ENCODE measurements around the gene CEACAM19. TPM values are rescaled to one million over a fixed set of nuclear protein-coding genes. Genes with fewer than 3 reads are reported as not detected.
"Not testable (repeated sequence)": the region's sequence is repeated elsewhere in the genome, so short reads cannot be mapped to it uniquely, and the experiment has no call there.

The CEACAM19 gene, protein sequence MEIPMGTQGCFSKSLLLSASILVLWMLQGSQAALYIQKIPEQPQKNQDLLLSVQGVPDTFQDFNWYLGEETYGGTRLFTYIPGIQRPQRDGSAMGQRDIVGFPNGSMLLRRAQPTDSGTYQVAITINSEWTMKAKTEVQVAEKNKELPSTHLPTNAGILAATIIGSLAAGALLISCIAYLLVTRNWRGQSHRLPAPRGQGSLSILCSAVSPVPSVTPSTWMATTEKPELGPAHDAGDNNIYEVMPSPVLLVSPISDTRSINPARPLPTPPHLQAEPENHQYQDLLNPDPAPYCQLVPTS
- total RNA-seq (2014; rRNA removed; shearing (Covaris generic)) = 0.17 and 1.1 TPM in 2 replicates

DNA sequence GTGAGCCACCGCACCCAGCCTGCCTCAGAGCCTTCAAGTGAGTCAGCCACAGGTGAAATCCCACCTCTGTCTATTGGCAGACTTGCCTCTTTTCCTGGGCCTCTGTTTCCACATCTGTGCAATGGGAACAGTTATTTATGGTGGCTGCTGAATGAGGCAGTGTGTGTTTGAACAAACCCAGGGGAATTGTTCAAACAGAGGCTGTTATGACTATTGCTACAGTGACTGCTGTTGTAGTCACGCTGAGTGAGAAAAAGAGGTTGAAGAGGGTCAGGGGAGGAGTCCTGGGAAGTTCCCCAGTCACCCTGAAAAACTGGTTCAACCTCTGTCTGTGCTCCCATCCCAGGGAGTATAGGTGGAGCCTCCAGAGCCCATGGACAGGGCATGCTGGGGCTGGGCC, at the start of gene CEACAM19:
Gene CEACAM19 (plus strand): TSS at position 83 of the 400 bp plus-strand sequence. CDS start 450 bp downstream, outside the sequence.
- DNase-seq = no peak
- Histone ChIP-seq H3K4me3 (ENCODE audit: insufficient read depth, low read depth, low read length) (no peak within 1 kb of the TSS), H3K36me3 (replicated peaks; ENCODE audit: control insufficient read depth, insufficient read depth, low read length) (no peaks in the 10 kb centered on the region), H3K27me3 (ENCODE audit: control insufficient read depth, insufficient read depth, low read length) (no peaks in the 10 kb centered on the region)

DNA sequence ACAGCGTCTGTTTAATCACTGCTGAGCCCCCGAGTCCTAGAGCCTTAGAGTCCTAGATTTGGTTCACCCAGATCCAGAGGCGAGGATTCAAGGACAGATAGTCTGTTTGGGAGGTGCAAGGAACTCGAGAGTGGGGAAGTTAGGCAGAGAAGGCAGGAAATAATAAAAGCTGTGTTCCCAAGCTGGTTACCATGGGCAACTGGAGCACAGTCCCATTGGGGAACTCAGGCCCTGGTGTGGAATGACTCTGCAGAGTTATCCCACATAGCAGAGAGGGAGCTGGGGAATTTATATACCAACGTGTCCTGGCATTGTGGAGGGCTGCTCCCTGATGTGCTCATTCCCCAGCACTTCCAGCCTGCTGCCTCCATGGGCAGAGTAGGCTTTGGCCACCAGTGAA, 48.2 kb upstream of the CEACAM19 start:
- no peak for DNase-seq
- H3K36me3 ChIP-seq (replicated peaks; ENCODE audit: control insufficient read depth, insufficient read depth, low read length) = no peaks in the 10 kb centered on the region
- no peak overlapping the region for H3K4me3 ChIP-seq (ENCODE audit: insufficient read depth, low read depth, low read length)
- no peaks in the 10 kb centered on the region for H3K27me3 ChIP-seq (ENCODE audit: control insufficient read depth, insufficient read depth, low read length)

DNA sequence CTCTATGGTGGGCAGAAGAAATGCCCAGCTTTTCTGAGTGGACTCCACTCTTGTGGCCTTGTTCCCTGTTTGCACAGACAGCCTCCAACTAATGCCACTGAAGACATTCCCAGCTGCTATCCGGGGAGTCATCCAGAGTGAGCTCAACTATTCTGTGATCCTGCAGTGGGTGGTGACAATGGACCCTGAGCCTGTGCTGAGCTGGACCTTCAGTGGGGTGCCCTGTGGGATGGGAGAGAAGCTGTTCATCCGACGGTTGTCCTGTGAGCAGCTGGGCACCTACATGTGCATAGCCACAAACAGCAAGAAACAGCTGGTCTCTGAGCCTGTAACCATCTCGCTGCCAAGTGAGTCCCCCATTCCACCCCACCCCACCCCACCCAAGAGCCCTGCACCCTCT, 47.7 kb upstream of the CEACAM19 start:
- Histone ChIP-seq H3K27me3 (ENCODE audit: control insufficient read depth, insufficient read depth, low read length) (no peaks in the 10 kb centered on the region), H3K4me3 (ENCODE audit: insufficient read depth, low read depth, low read length) (no peak overlapping the region), H3K36me3 (replicated peaks; ENCODE audit: control insufficient read depth, insufficient read depth, low read length) (no peaks in the 10 kb centered on the region)
- DNase-seq = no peak

DNA sequence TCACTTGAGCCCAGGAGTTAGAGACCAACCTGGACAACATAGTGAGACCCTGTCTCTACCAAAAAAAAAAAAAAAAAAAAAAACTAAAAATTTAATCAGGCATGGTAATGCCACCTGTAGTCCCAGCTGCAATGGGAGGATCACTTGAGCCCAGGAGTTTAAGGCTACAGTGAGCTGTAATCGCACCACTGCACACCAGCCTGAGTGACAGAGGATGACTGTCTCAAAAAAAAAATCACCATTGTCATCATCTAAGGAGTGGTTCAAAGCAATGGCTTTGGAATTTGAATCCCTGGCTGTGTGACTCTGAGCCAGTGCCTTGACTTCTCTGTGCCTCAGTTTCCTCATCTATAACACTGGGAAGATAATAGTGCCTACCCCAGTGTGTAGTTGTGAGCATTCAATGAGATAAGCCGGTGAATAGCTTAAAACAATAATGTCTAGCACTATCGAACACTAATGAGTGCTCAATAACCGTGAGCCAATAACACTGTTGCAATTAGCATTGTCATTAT, 46.4 kb upstream of the CEACAM19 start:
- H3K36me3 ChIP-seq (replicated peaks; ENCODE audit: control insufficient read depth, insufficient read depth, low read length) = no peaks in the 10 kb centered on the region; the same call in 1 of the 2 replicates
- H3K27me3 ChIP-seq (ENCODE audit: control insufficient read depth, insufficient read depth, low read length) = no peaks in the 10 kb centered on the region
- H3K4me3 ChIP-seq (ENCODE audit: insufficient read depth, low read depth, low read length) = no peak overlapping the region
- DNase-seq = no peak

DNA sequence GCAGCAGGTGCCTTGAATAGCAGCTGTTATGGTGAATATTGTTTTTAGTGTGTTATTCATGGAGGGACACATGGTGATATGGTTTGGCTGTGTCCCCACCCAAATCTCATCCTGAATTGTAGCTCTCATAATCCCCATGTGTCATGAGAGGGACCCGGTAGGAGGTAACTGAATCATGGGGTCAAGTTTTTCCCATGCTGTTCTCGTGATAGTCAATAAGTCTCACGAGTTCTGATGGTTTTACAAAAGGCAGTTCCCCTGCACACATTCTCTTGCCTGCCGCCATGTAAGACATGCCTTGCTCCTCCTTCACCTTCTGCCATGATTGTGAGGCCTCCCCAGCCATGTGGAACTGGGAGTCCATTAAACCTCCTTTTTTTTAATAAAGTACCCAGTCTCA, 45.6 kb upstream of the CEACAM19 start:
- not testable (repeated sequence) for H3K27me3 ChIP-seq (ENCODE audit: control insufficient read depth, insufficient read depth, low read length); H3K36me3 ChIP-seq (replicated peaks; ENCODE audit: control insufficient read depth, insufficient read depth, low read length); H3K4me3 ChIP-seq (ENCODE audit: insufficient read depth, low read depth, low read length); DNase-seq

DNA sequence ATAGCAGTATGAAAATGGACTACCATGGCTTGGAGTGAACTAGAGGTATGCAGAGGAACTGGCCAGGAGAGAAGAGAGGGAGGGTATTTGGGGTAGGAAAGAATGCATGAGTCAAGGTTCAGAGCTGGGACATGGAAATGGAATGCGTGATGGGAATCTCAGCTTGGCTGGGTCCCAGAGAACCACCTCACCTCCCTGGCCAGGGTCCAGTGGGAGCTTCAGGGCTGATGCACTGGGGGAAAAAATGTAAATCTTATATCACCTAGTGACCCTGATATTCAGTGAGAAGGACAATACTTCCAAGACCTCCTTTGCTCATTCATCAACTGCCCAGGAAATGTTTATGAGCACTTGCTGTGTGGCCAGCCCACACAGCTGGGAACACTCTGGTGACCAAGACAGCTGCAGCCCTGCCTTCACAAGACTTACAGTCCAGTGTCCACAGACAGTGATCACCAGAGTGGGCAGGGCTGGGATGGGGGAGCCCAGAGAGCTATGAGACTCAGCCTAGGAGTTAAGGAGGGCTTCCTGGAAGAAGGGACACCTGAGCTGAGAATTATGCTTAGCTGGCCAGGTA, 45.1 kb upstream of the CEACAM19 start:
- no peak for DNase-seq
- Histone ChIP-seq H3K27me3 (ENCODE audit: control insufficient read depth, insufficient read depth, low read length) (no peaks in the 10 kb centered on the region), H3K36me3 (replicated peaks; ENCODE audit: control insufficient read depth, insufficient read depth, low read length) (no peaks in the 10 kb centered on the region; the same call in 1 of the 2 replicates), H3K4me3 (ENCODE audit: insufficient read depth, low read depth, low read length) (no peak overlapping the region)

DNA sequence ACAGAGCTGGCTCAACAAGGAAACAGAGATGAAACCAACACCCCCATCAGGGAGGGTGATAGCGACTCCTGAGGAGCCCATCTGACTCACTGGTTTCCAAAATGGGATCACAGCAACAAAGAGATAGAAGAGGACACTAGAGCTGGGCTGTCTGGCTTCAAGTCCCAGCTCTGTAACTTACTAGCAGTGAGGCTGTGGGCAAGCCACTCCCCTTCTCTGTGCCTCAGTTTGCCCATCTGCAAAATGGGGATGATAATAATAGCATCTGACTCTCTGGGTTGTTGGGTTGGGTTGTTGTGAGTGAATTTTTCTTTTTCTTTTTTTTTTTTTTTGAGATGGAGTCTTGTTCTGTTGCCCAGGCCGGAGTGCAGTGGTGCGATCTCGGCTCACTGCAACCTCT, 43.7 kb upstream of the CEACAM19 start:
- no peak for DNase-seq
- H3K27me3 ChIP-seq (ENCODE audit: control insufficient read depth, insufficient read depth, low read length) = no peaks in the 10 kb centered on the region

DNA sequence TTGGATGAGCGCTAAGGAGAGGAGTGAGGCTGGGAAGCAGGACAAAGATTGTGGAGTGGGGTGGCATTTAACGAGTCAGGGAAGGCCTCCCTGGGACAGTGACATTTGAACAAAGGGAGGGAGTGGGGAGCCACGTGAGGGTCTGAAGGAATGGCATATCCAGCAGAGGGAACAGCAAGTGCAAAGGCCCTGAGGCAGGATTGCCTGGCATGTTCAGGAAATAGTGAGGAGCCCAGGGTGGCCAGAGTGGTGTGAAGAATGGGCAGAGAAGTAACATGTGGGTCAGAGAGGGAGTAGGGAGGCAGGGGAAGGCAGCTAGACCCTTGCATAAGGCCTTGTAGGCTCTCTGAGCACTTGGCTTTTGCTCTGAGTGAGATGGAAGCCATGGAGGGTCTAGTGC, 42.5 kb upstream of the CEACAM19 start:
- DNase-seq = no peak
- Histone ChIP-seq H3K36me3 (replicated peaks; ENCODE audit: control insufficient read depth, insufficient read depth, low read length) (no peaks in the 10 kb centered on the region; the same call in 1 of the 2 replicates), H3K27me3 (ENCODE audit: control insufficient read depth, insufficient read depth, low read length) (no peaks in the 10 kb centered on the region), H3K4me3 (ENCODE audit: insufficient read depth, low read depth, low read length) (no peak overlapping the region)

More for the DNA sequence above, 43.7 kb upstream of the CEACAM19 start:
- no peaks in the 10 kb centered on the region; the same call in 1 of the 2 replicates for H3K36me3 ChIP-seq (replicated peaks; ENCODE audit: control insufficient read depth, insufficient read depth, low read length)
- H3K4me3 ChIP-seq (ENCODE audit: insufficient read depth, low read depth, low read length) = no peak overlapping the region

DNA sequence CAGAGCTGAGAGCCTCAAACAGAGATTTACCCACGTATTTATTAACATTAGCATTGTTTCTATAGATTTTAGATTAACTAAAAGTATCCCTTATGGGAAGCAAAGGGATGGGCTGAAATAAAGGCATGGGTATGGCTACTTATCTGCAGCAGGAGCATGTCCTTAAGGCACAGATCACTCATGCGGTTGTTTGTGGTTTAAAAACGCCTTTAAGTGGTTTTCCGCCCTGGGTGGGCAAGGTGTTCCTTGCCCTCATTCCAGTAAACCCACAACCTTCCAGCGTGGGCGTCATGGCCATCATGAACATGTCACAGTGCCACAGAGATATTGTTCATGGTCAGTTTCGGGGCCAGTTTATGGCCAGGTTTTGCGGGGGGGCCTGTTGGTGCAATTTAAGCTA, 39.7 kb upstream of the CEACAM19 start:
- H3K4me3 ChIP-seq (ENCODE audit: insufficient read depth, low read depth, low read length); H3K36me3 ChIP-seq (replicated peaks; ENCODE audit: control insufficient read depth, insufficient read depth, low read length); H3K27me3 ChIP-seq (ENCODE audit: control insufficient read depth, insufficient read depth, low read length); DNase-seq: not testable (repeated sequence)

DNA sequence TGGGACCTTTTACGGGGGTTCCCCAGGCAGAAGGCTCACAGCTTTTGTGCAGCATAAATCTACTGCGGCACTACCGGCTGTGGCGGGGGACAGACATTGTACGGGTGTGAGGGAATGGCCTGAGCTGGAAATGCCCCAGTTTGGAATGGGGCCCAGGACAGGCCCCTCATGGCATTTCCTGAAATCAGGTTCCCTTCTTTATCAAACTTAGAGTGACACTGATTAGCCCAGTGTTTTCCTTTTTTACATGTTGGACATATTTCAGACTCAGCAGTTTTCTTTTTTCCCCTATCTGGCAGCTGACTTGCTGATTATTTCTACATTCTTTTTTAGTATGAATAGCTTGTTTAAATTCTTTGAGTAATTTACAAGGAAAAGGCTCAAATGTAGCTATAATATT, 37.2 kb upstream of the CEACAM19 start:
- not testable (repeated sequence) for DNase-seq; H3K36me3 ChIP-seq (replicated peaks; ENCODE audit: control insufficient read depth, insufficient read depth, low read length); H3K27me3 ChIP-seq (ENCODE audit: control insufficient read depth, insufficient read depth, low read length); H3K4me3 ChIP-seq (ENCODE audit: insufficient read depth, low read depth, low read length)

DNA sequence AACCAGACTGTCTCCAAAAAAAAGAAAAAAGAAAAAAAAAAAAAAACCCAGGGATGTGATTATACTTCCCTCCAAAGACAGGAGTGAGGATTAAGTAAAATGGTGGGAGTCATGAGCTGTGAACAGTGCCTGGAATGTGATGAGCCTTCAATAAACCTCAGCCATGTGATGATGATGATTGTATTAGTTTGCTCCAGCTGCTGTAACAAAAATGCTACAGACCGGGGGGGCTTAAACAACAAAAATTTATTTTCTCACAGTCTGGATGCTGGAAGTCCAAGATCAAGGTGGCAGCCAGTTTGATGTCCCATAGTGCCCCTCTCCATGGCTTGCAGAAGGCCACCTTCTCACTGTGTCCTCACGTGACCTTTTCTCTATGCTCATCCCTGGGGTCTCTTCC, 36.5 kb upstream of the CEACAM19 start:
- H3K27me3 ChIP-seq (ENCODE audit: control insufficient read depth, insufficient read depth, low read length) = no peaks in the 10 kb centered on the region
- no peak overlapping the region for H3K4me3 ChIP-seq (ENCODE audit: insufficient read depth, low read depth, low read length)
- no peak for DNase-seq
- H3K36me3 ChIP-seq (replicated peaks; ENCODE audit: control insufficient read depth, insufficient read depth, low read length) = no peaks in the 10 kb centered on the region

DNA sequence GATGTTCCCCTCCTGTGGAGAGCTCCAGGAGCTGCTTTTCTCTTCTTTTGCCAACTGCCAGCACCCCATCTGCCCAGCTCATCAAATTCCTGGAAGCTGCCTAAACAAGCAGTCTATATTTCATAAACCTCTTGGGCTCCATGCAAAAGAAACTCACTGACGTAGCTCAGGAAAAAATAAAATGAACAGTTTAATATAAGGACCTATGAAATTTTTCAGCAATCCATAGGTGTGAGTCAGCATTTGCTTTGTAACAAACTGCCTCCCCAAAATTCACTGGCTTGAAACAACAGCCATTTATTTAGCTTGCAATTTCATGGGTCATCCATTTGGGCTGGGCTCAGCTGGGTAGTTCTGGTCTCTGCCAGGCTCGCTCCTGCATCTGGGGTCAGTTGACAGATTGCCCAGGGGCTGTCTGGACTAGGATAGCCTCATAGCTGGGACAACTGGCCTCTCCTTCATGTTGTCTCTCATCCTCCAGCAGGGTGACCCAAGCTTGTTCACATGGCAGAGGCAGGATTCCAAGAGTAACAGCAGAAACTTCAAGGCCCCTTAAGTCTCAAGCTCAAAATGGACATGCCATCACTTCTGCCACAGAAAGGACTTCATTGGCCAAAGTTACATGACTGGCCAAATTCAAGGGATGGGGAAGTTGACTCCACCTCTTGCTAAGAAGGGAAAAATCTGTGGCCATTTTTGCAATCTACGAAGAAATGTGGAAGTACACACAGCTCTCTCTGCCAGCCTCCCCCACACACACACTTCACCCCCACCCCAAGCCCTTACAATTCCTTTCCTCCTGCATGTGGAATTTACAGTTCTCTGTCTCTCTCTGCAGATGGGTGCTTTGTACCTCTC, 35.5 kb upstream of the CEACAM19 start:
- no peaks in the 10 kb centered on the region for H3K36me3 ChIP-seq (replicated peaks; ENCODE audit: control insufficient read depth, insufficient read depth, low read length)
- no peak for DNase-seq

DNA sequence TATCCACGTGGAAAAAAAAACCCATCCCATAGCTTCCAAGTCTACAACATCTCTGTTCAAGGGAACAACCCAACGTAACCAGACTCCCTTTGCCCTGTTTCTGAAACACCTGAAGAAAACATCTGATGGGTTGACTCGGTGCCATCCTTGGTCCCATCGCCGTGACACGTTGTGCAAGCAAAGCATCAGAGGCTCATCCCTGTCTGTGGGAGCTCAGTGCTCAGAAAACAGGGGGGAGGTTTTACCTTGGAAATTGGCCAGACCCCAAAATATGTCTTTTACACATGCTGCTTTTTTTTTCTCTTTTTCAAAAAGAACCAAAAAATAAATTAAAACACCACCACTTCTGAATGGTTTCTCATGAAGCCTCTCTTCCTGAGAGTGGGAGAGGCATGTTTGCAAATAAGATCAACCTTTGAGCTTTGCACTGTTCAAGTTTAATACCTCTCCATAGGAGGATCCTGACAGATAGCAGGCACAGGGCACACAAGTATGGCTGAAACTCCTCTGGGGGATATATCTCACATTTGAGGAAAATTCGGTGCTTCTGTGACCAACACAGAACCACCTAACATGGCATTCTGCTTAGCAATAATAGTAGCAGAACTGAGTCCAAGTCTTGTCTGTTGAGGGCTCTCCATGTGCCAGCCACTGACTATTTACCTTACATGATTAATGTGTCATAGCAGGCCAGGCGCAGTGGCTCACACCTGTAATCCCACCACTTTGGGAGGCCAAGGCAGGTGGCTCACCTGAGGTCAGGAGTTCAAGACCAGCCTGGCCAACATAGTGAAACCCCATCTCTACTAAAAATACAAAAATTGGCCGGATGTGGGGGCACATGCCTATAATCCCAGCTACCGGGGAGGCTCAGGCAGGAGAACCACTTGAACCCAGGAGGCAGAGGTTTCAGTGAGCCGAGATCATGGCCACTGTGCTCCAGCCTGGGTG, 34.6 kb upstream of the CEACAM19 start:
- no peaks in the 10 kb centered on the region for H3K27me3 ChIP-seq (ENCODE audit: control insufficient read depth, insufficient read depth, low read length)
- DNase-seq = no peak
- no peak overlapping the region for H3K4me3 ChIP-seq (ENCODE audit: insufficient read depth, low read depth, low read length)
- no peaks in the 10 kb centered on the region for H3K36me3 ChIP-seq (replicated peaks; ENCODE audit: control insufficient read depth, insufficient read depth, low read length)

More for the DNA sequence above, 35.5 kb upstream of the CEACAM19 start:
- Histone ChIP-seq H3K4me3 (ENCODE audit: insufficient read depth, low read depth, low read length) (no peak overlapping the region), H3K27me3 (ENCODE audit: control insufficient read depth, insufficient read depth, low read length) (no peaks in the 10 kb centered on the region)

DNA sequence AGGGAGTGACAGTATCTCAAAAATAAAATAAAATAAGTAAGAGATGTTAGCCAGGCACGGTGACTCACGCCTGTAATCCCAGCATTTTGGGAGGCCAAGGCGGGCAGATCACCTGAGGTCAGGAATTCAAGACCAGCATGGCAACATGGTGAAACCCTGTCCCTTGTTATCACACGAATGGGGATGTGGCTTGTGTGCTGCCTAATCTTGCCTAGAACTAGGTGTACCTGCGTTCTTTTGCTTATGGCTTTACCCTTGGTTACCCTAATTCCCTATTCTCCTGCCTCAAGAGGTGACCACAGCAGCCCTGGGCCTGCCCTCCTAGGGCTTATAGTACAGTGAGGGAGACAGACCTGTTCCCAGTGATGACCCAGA, 33.9 kb upstream of the CEACAM19 start:
- Histone ChIP-seq H3K36me3 (replicated peaks; ENCODE audit: control insufficient read depth, insufficient read depth, low read length) (no peaks in the 10 kb centered on the region), H3K27me3 (ENCODE audit: control insufficient read depth, insufficient read depth, low read length) (no peaks in the 10 kb centered on the region), H3K4me3 (ENCODE audit: insufficient read depth, low read depth, low read length) (no peak overlapping the region)
- DNase-seq = no peak
